ENCODE results near the gene DCST2.
A peak's percentile ranks its signal among the peaks of the same experiment; 100 is the strongest.

The DCST2 gene

GRCh38 chr1:155057104-155057503, 23.5 kb upstream of the DCST2 start:
- no peak for DNase-seq (ENCODE audit: low read depth in 1 of 2, low spot score in 1 of 2)
- Histone ChIP-seq H3K27me3 (ENCODE audit: insufficient read depth, poor library complexity, severe bottlenecking) (no peaks in the 10 kb centered on the region), H3K4me3 (replicated peaks; ENCODE audit: insufficient read depth, low read length) (no peak overlapping the region), H3K27ac (replicated peaks) (no peak overlapping the region)
- TF ChIP-seq, protein P1, sequence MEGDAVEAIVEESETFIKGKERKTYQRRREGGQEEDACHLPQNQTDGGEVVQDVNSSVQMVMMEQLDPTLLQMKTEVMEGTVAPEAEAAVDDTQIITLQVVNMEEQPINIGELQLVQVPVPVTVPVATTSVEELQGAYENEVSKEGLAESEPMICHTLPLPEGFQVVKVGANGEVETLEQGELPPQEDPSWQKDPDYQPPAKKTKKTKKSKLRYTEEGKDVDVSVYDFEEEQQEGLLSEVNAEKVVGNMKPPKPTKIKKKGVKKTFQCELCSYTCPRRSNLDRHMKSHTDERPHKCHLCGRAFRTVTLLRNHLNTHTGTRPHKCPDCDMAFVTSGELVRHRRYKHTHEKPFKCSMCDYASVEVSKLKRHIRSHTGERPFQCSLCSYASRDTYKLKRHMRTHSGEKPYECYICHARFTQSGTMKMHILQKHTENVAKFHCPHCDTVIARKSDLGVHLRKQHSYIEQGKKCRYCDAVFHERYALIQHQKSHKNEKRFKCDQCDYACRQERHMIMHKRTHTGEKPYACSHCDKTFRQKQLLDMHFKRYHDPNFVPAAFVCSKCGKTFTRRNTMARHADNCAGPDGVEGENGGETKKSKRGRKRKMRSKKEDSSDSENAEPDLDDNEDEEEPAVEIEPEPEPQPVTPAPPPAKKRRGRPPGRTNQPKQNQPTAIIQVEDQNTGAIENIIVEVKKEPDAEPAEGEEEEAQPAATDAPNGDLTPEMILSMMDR (IDR thresholded peaks at IDR 0.05; ENCODE audit: insufficient read depth, low read length), result no peak

GRCh38 chr1:155053531-155054105, 20.0 kb upstream of the DCST2 start:
- no peak overlapping the region for H3K4me3 ChIP-seq (replicated peaks; ENCODE audit: insufficient read depth, low read length)
- H3K27ac ChIP-seq (replicated peaks), result peak overlapping the region; percentile 54

GRCh38 chr1:155052439-155053395, 19.1 kb upstream of the DCST2 start:
- peak in 1 of 2 experiments; percentile 58 for DNase-seq (ENCODE audit: low read depth in 1 of 2, low spot score in 1 of 2)
- no peaks in the 10 kb centered on the region for H3K27me3 ChIP-seq (ENCODE audit: insufficient read depth, poor library complexity, severe bottlenecking)
- no peak for TF ChIP-seq SPI1 (IDR thresholded peaks at IDR 0.05; ENCODE audit: borderline replicate concordance, low read depth)
- TF ChIP-seq, protein P1 (IDR thresholded peaks at IDR 0.05; ENCODE audit: insufficient read depth, low read length), result peak; percentile 26
- H3K27ac ChIP-seq (replicated peaks), result peak overlapping the region; percentile 75
- H3K4me3 ChIP-seq (replicated peaks; ENCODE audit: insufficient read depth, low read length), result peak overlapping the region; percentile 91

More at GRCh38 chr1:155053531-155054105, 20.0 kb upstream of the DCST2 start:
- TF ChIP-seq POLR2AphosphoS5 (IDR thresholded peaks at IDR 0.05; ENCODE audit: low read depth), result no peak
- TF ChIP-seq, protein P1 (IDR thresholded peaks at IDR 0.05; ENCODE audit: insufficient read depth, low read length), result no peak
- no peak for TF ChIP-seq SPI1 (IDR thresholded peaks at IDR 0.05; ENCODE audit: borderline replicate concordance, low read depth)
- TF ChIP-seq GABPA (IDR thresholded peaks at IDR 0.05; ENCODE audit: low read depth), result no peak
- TF ChIP-seq, protein P2, sequence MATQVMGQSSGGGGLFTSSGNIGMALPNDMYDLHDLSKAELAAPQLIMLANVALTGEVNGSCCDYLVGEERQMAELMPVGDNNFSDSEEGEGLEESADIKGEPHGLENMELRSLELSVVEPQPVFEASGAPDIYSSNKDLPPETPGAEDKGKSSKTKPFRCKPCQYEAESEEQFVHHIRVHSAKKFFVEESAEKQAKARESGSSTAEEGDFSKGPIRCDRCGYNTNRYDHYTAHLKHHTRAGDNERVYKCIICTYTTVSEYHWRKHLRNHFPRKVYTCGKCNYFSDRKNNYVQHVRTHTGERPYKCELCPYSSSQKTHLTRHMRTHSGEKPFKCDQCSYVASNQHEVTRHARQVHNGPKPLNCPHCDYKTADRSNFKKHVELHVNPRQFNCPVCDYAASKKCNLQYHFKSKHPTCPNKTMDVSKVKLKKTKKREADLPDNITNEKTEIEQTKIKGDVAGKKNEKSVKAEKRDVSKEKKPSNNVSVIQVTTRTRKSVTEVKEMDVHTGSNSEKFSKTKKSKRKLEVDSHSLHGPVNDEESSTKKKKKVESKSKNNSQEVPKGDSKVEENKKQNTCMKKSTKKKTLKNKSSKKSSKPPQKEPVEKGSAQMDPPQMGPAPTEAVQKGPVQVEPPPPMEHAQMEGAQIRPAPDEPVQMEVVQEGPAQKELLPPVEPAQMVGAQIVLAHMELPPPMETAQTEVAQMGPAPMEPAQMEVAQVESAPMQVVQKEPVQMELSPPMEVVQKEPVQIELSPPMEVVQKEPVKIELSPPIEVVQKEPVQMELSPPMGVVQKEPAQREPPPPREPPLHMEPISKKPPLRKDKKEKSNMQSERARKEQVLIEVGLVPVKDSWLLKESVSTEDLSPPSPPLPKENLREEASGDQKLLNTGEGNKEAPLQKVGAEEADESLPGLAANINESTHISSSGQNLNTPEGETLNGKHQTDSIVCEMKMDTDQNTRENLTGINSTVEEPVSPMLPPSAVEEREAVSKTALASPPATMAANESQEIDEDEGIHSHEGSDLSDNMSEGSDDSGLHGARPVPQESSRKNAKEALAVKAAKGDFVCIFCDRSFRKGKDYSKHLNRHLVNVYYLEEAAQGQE (IDR thresholded peaks at IDR 0.05; ENCODE audit: insufficient replicate concordance, low read depth), result no peak
- no peaks in the 10 kb centered on the region for H3K27me3 ChIP-seq (ENCODE audit: insufficient read depth, poor library complexity, severe bottlenecking)
- DNase-seq (ENCODE audit: low read depth in 1 of 2, low spot score in 1 of 2), result no peak

GRCh38 chr1:155051777-155052398, 18.3 kb upstream of the DCST2 start:
- DNase-seq (ENCODE audit: low read depth in 1 of 2, low spot score in 1 of 2), result peak; percentile 55 to 67
- Histone ChIP-seq H3K27me3 (ENCODE audit: insufficient read depth, poor library complexity, severe bottlenecking) (no peaks in the 10 kb centered on the region), H3K27ac (replicated peaks) (peak overlapping the region; percentile 75), H3K4me3 (replicated peaks; ENCODE audit: insufficient read depth, low read length) (peak overlapping the region; percentile 91)
- TF ChIP-seq POLR2AphosphoS5 (IDR thresholded peaks at IDR 0.05; ENCODE audit: low read depth) (no peak), GABPA (IDR thresholded peaks at IDR 0.05; ENCODE audit: low read depth) (no peak), SPI1 (IDR thresholded peaks at IDR 0.05; ENCODE audit: borderline replicate concordance, low read depth) (no peak)
- TF ChIP-seq, protein P2 (IDR thresholded peaks at IDR 0.05; ENCODE audit: insufficient replicate concordance, low read depth), result no peak
- TF ChIP-seq, protein P1 (IDR thresholded peaks at IDR 0.05; ENCODE audit: insufficient read depth, low read length), result no peak
